ENCODE measurements around the gene ACER2. TPM values are rescaled to one million over a fixed set of nuclear protein-coding genes. Genes with fewer than 3 reads are reported as not detected.

ACER2 gene
- total and polyA plus RNA-seq, 2 of the 8 experiments (the other 6 are each of a cell fraction or from before 2014, with no cell fraction given), result 7.4 to 8.8 TPM

GRCh38 chr9:19381656-19382055 lies 27.2 kb upstream of the ACER2 start:
- H4K20me1 ChIP-seq (replicated peaks in 1 of 2; ENCODE audit: control insufficient read depth in 1 of 2, insufficient read depth in 2 of 2, low read length in 2 of 2), result peaks cover 4 to 14% of the 10 kb centered on the region in 2 experiments
- H3K23me2 ChIP-seq (ENCODE audit: low read depth, low read length), result peaks cover 9% of the 10 kb centered on the region
- H3K4me2 ChIP-seq (ENCODE audit: insufficient read depth in 1 of 2, low read depth in 2 of 2, low read length in 2 of 2), result no peak overlapping the region; a peak in 1 of 4 replicates
- no peak overlapping the region for H2AFZ ChIP-seq (ENCODE audit: low read length)
- no peaks in the 10 kb centered on the region for H3K27me3 ChIP-seq (replicated peaks in 1 of 4; ENCODE audit: control insufficient read depth in 3 of 4, extremely low read depth in 1 of 4, insufficient read depth in 3 of 4, low read length in 3 of 4)
- H3K36me3 ChIP-seq (ENCODE audit: control insufficient read depth in 2 of 4, insufficient read depth in 4 of 4, low read length in 3 of 4), result peaks cover 17 to 30% (median 28%) of the 10 kb centered on the region in 4 experiments
- no peaks in the 10 kb centered on the region for H3K9me3 ChIP-seq (ENCODE audit: insufficient read depth in 2 of 2, low read depth in 1 of 2, low read length in 1 of 2)
- H3K9ac ChIP-seq (replicated peaks in 1 of 4; ENCODE audit: extremely low read depth in 1 of 4, low read depth in 3 of 4, low read length in 3 of 4), result no peak overlapping the region
- no peak overlapping the region for H2AK5ac ChIP-seq (ENCODE audit: low read depth, low read length)
- peaks cover 0 to 7% (median 2%) of the 10 kb centered on the region in 4 experiments; a peak in 2 of 7 replicates for H3K4me1 ChIP-seq (replicated peaks in 1 of 4; ENCODE audit: control insufficient read depth in 3 of 4, insufficient read depth in 4 of 4, low read length in 3 of 4)
- no peaks in the 10 kb centered on the region for H3K79me1 ChIP-seq (ENCODE audit: low read depth, low read length)
- peaks cover 7 to 39% of the 10 kb centered on the region in 2 experiments; a peak in 3 of 4 replicates for H3K79me2 ChIP-seq (ENCODE audit: control insufficient read depth in 1 of 2, insufficient read depth in 2 of 2, low read length in 2 of 2)
- no peak overlapping the region for H2BK15ac ChIP-seq (ENCODE audit: low read length)
- H3K4me3 ChIP-seq (ENCODE audit: extremely low read depth in 1 of 4, insufficient read depth in 2 of 4, low read depth in 3 of 4, low read length in 4 of 4), result no peak overlapping the region
- FAIRE-seq, result no peak
- DNase-seq (ENCODE audit: low read depth in 1 of 2, low spot score in 2 of 2), result no peak
- no peak overlapping the region for H3K27ac ChIP-seq (ENCODE audit: low read depth, low read length)
- CTCF ChIA-PET (ENCODE audit: partially characterized antibody), result no interaction called here
- H3K23ac ChIP-seq (ENCODE audit: insufficient read length), result no peak overlapping the region
- H2BK5ac ChIP-seq (ENCODE audit: low read depth, low read length), result no peak overlapping the region
- H3K4ac ChIP-seq (replicated peaks; ENCODE audit: insufficient read length, low read depth, low read length), result no peak overlapping the region
- H3K14ac ChIP-seq (ENCODE audit: insufficient read length), result no peak overlapping the region
- H4K5ac ChIP-seq (ENCODE audit: insufficient read length, low read depth, low read length), result no peak overlapping the region
- POLR2A ChIA-PET (ENCODE audit: partially characterized antibody), result interaction anchor here (0.9 kb wide), 1 partner anchor 9 kb away, joined by 4 read pairs; no protein-coding TSS in a partner anchor
- WGBS, 2 experiments (ENCODE audit: extremely low coverage in 1 of 2, insufficient coverage in 1 of 2, insufficient read length in 1 of 2, insufficient replicate concordance in 2 of 2, low coverage in 1 of 2, low lambda C conversion rate in 2 of 2, missing lambda C conversion rate in 1 of 2), result 95% methylated on average over 2 of the region's 2 CpGs; no CpG with 5 or more reads in 1 of the 2 experiments
- no peak overlapping the region for H4K91ac ChIP-seq (replicated peaks; ENCODE audit: insufficient read length, low read length)
- no peak overlapping the region for H2BK20ac ChIP-seq (ENCODE audit: low read length)
- H2BK120ac ChIP-seq (replicated peaks; ENCODE audit: low read depth, low read length), result no peak overlapping the region
- no peak overlapping the region for H4K8ac ChIP-seq (ENCODE audit: extremely low read depth, insufficient read depth, low read length)
- H3K18ac ChIP-seq (ENCODE audit: extremely low read depth, low read length), result no peak overlapping the region
- H2BK12ac ChIP-seq (ENCODE audit: low read depth, low read length), result no peak overlapping the region
- H3K56ac ChIP-seq (replicated peaks; ENCODE audit: insufficient read length, low read depth, low read length), result no peak overlapping the region
- TF ChIP-seq YY1 (IDR thresholded peaks at IDR 0.05; ENCODE audit: low read depth, low read length) (no peak), CBX8 (IDR thresholded peaks at IDR 0.05; ENCODE audit: borderline replicate concordance, low read depth, low read length) (no peak), BRCA1 (IDR thresholded peaks at IDR 0.05; ENCODE audit: low read depth, low read length) (no peak), SP1 (IDR thresholded peaks at IDR 0.05; ENCODE audit: low read depth, low read length) (no peak), CTBP2 (IDR thresholded peaks at IDR 0.05; ENCODE audit: borderline replicate concordance, insufficient read depth, insufficient read length, low read length) (no peak), FOSL1 (IDR thresholded peaks at IDR 0.05; ENCODE audit: insufficient read depth, low read depth, low read length) (no peak), USF2 (IDR thresholded peaks at IDR 0.05; ENCODE audit: low read length) (no peak), RFX5 (IDR thresholded peaks at IDR 0.05; ENCODE audit: borderline replicate concordance, low read depth, low read length) (no peak), SAP30 (IDR thresholded peaks at IDR 0.05; ENCODE audit: insufficient read depth, insufficient replicate concordance, low read length) (no peak), RXRA (IDR thresholded peaks at IDR 0.05; ENCODE audit: insufficient read depth, low read depth, low read length) (no peak), CHD2 (IDR thresholded peaks at IDR 0.05; ENCODE audit: low read length) (no peak), KDM1A (IDR thresholded peaks at IDR 0.05; ENCODE audit: borderline replicate concordance, low read length) (no peak)

All from H1 (cell line).